H7 (cell line): ENCODE data around the gene KRTAP12-3. TPM values are rescaled to one million over a fixed set of nuclear protein-coding genes. Genes with fewer than 3 reads are reported as not detected.
A peak's percentile ranks its signal among the peaks of the same experiment; 100 is the strongest.
"Not testable (repeated sequence)": the region's sequence is repeated elsewhere in the genome, so short reads cannot be mapped to it uniquely, and the experiment has no call there.

Experiments
- DNase-seq: peaks from one replicate; pipeline ENCODE4 v3.0.0; 2012
- H3K27me3 ChIP-seq: 2 replicates; pipeline ENCODE4 v1.6.0; 2011; ENCODE audit warnings: mild to moderate bottlenecking, low read length; ENCODE audit not compliant: control insufficient read depth, insufficient read depth
- H3K36me3 ChIP-seq: replicated peaks from 2 replicates; pipeline ENCODE4 v1.5.1; 2011; ENCODE audit warnings: low read length; ENCODE audit not compliant: control insufficient read depth, insufficient read depth
- H3K4me3 ChIP-seq: 2 replicates; pipeline ENCODE4 v1.5.1; 2011; ENCODE audit warnings: low read depth, mild to moderate bottlenecking, control low read depth, low read length, moderate library complexity; ENCODE audit not compliant: insufficient read depth
- total RNA-seq: library from RNA; depleted of rRNA; stranded (reverse); fragments of >200 nt; shearing (Covaris generic); gene quantifications from 2 replicates; pipeline ENCODE4 v1.2.3, GENCODE V29; 2014

The KRTAP12-3 gene
- total RNA-seq, 1 experiment from 2014 or later, result not detected

- Histone ChIP-seq H3K27me3 (no peaks in the 10 kb centered on the region), H3K36me3 (no peaks in the 10 kb centered on the region), H3K4me3 (no peak overlapping the region)
- peak; percentile 74 for DNase-seq
Observed at GRCh38 chr21:44618504-44618903, 39.2 kb upstream of the KRTAP12-3 start.

GRCh38 chr21:44618909-44619308 lies 38.8 kb upstream of the KRTAP12-3 start:
- Histone ChIP-seq H3K27me3 (no peaks in the 10 kb centered on the region), H3K4me3 (no peak overlapping the region), H3K36me3 (no peaks in the 10 kb centered on the region)
- no peak for DNase-seq

- no peak for DNase-seq
- H3K27me3 ChIP-seq, result no peaks in the 10 kb centered on the region
Observed at GRCh38 chr21:44619886-44620285, 37.8 kb upstream of the KRTAP12-3 start.

DNA sequence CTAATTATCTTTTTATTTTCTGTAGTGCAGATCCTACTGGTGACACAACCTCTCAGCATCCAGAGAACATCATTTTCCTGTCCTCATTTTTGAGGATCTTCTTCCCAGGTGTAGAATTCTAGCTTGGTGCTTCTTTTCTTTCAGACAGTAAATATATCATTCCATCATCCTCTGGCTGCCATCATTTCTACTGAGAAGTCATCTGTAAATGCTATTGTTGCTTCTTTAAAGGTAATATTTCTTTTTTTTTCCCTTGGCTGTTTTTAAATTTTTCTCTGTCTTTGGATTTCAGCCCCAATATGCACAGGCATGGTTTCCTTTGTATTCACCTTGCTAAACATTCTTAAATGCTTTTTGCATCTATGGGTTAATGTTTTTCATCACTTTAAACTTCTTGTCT lies 34.2 kb upstream of the KRTAP12-3 start:
- DNase-seq, result no peak
- Histone ChIP-seq H3K27me3 (no peaks in the 10 kb centered on the region), H3K36me3 (no peaks in the 10 kb centered on the region), H3K4me3 (no peak overlapping the region)

More at GRCh38 chr21:44619886-44620285, 37.8 kb upstream of the KRTAP12-3 start:
- Histone ChIP-seq H3K4me3 (no peak overlapping the region), H3K36me3 (no peaks in the 10 kb centered on the region)

GRCh38 chr21:44625756-44626155 lies 32.0 kb upstream of the KRTAP12-3 start:
- Histone ChIP-seq H3K27me3 (no peaks in the 10 kb centered on the region), H3K4me3 (no peak overlapping the region), H3K36me3 (no peaks in the 10 kb centered on the region)
- no peak for DNase-seq

DNA sequence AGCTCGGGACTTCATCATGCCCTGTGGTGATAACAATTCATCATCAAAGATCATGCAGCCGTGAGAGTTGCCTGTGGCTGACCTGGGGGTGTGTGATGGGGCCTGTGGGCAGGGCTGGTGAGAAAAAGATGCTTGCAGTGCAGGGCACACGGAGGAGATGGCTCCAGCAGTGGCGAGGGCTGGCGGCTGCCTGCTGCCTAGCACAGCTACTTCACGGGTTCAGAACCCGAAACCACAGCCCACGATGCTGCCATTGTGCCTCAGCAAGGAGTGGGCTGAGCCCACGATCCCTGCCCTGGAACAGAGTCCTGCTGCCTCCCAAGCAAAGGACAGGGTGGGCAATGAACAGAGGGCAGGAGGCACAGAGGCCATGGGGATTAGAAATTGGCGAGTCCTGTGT lies 31.5 kb upstream of the KRTAP12-3 start:
- no peak overlapping the region for H3K4me3 ChIP-seq
- no peaks in the 10 kb centered on the region for H3K27me3 ChIP-seq
- no peak for DNase-seq
- no peaks in the 10 kb centered on the region for H3K36me3 ChIP-seq

DNA sequence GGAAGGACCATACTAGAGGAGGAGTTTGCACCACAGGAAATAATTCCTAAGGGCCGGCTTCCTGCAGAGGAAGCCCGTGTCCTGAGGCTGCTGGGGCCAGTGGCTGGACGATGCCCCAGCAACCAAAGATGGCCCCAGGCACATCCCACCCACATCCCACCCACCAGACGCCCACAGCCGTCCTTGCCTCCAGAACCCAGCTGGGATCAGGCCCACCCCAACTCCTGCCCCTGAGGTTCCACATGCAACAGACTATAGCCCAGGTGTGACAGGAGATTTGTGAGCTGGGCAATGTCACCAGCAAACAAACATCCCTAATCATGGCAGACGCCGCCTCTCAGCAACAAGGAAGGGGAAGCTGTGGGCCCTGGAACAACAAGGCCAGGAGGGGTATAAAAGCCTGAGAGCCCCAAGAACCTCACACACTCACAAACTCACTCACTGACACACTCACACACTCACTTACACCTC lies 31.0 kb upstream of the KRTAP12-3 start, which contains the start of gene KRTAP10-9:
KRTAP10-9 (plus strand) TSS at position 421 of the 471 bp plus-strand sequence. CDS start 79 bp downstream, outside the sequence.
- Histone ChIP-seq H3K27me3 (no peaks in the 10 kb centered on the region), H3K4me3 (no peak within 1 kb of the TSS), H3K36me3 (no peaks in the 10 kb centered on the region)
- peak; percentile 30 for DNase-seq

DNA sequence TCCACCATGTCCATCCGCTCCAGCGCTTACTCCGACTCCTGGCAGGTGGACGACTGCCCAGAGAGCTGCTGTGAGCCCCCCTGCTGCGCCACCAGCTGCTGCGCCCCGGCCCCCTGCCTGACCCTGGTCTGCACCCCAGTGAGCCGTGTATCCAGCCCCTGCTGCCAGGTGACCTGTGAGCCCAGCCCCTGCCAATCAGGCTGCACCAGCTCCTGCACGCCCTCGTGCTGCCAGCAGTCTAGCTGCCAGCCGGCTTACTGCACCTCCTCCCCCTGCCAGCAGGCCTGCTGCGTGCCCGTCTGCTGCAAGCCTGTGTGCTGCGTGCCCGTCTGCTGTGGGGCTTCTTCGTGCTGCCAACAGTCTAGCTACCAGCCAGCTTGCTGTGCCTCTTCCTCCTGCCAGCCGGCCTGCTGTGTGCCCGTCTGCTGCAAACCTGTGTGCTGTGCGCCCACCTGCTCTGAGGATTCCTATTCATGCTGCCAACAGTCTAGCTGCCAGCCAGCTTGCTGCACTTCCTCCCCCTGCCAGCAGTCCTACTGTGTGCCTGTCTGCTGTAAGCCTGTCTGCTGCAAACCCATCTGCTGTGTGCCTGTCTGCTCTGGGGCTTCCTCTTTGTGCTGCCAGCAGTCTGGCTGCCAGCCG lies 30.4 kb upstream of the KRTAP12-3 start:
- H3K27me3 ChIP-seq, H3K4me3 ChIP-seq, H3K36me3 ChIP-seq, DNase-seq: not testable (repeated sequence)

- not testable (repeated sequence) for H3K27me3 ChIP-seq, DNase-seq, H3K4me3 ChIP-seq, H3K36me3 ChIP-seq
Observed at GRCh38 chr21:44627831-44628233, 29.9 kb upstream of the KRTAP12-3 start.

- peak; percentile 26 for DNase-seq
- no peaks in the 10 kb centered on the region for H3K27me3 ChIP-seq
- H3K36me3 ChIP-seq, result no peaks in the 10 kb centered on the region
- no peak overlapping the region for H3K4me3 ChIP-seq
Observed at GRCh38 chr21:44628707-44629391, 28.9 kb upstream of the KRTAP12-3 start.

DNA sequence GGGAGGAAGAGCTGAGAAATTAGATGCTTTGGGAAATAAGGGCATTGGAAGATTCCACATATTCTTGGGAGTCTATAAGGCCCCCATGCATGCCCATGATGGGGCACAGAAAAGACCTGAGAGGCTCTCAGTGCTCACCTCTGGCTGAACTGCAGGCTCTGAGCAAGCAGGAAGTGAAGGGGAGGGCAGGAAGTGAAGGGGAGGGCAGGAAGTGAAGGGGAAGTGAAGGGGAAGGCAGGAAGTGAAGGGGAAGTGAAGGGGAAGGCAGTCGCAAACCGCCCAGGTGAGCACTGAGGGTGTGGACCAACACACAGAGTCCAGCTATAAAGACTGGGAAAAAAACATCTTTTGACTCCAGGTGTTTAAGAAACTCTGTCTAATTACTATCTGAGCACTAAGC lies 27.3 kb upstream of the KRTAP12-3 start:
- no peaks in the 10 kb centered on the region for H3K36me3 ChIP-seq
- no peak for DNase-seq
- no peak overlapping the region for H3K4me3 ChIP-seq
- no peaks in the 10 kb centered on the region for H3K27me3 ChIP-seq

- Histone ChIP-seq H3K27me3 (no peaks in the 10 kb centered on the region), H3K36me3 (no peaks in the 10 kb centered on the region), H3K4me3 (no peak overlapping the region)
- no peak for DNase-seq
Observed at GRCh38 chr21:44632067-44632466, 25.7 kb upstream of the KRTAP12-3 start.

- no peaks in the 10 kb centered on the region for H3K27me3 ChIP-seq
- no peak overlapping the region for H3K4me3 ChIP-seq
- H3K36me3 ChIP-seq, result no peaks in the 10 kb centered on the region
- DNase-seq, result no peak
Observed at GRCh38 chr21:44636209-44637017, 21.3 kb upstream of the KRTAP12-3 start.

DNA sequence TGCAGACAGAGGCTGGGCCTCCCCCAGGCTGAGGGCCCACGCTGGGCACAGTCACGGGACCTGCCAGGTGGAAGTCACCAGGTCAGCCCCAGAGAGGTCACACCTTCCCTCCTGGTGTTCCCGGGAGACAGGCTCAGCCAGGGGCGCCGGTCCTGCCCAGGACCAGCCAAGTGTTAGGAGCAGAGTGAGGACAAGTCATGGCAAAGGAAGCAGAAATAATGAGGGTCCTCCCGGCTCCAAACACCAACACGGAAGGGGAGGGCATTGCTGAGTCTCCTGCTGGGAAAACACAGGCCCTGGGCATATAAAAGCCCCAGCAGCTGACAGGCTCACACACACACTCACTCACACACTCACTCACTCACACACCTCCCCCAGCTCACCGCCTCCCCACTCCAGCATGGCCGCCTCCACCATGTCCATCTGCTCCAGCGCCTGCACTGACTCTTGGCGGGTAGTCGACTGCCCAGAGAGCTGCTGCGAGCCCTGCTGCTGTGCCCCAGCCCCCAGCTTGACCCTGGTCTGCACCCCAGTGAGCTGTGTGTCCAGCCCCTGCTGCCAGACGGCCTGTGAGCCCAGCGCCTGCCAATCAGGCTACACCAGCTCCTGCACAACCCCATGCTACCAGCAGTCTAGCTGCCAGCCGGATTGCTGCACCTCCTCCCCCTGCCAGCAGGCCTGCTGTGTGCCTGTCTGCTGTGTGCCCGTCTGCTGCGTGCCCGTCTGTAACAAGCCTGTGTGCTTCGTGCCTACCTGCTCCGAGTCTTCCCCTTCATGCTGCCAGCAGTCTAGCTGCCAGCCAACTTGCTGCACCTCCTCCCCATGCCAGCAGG lies 20.5 kb upstream of the KRTAP12-3 start, which contains the start of gene KRTAP10-10:
KRTAP10-10 (plus strand) TSS at position 339 of the 833 bp plus-strand sequence; CDS start at position 401, 62 bp downstream.
- DNase-seq, result no peak
- Histone ChIP-seq H3K27me3 (no peaks in the 10 kb centered on the region), H3K36me3 (no peaks in the 10 kb centered on the region), H3K4me3 (no peak within 1 kb of the TSS)
